ENCODE measurements around the gene TMED7.

DNA sequence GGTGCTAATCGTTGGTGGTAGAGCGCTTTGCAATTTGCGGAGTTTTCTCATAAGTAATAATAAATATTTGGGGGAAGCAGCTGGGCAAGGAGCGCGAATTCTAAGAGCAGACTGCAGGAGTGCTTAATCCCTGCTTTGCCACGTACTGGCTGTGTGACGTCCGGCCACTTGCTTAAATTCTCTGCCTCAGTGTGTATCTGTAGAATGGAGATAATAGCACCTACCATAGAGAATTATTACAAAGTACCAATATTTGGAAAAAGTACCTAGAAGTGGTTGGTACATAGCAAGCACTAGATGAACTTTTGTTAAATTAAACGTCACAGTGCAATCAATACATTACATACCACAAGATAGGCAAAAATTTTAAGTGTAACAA is 598 bp upstream of the TMED7 start:
- TF ChIP-seq, protein P1, sequence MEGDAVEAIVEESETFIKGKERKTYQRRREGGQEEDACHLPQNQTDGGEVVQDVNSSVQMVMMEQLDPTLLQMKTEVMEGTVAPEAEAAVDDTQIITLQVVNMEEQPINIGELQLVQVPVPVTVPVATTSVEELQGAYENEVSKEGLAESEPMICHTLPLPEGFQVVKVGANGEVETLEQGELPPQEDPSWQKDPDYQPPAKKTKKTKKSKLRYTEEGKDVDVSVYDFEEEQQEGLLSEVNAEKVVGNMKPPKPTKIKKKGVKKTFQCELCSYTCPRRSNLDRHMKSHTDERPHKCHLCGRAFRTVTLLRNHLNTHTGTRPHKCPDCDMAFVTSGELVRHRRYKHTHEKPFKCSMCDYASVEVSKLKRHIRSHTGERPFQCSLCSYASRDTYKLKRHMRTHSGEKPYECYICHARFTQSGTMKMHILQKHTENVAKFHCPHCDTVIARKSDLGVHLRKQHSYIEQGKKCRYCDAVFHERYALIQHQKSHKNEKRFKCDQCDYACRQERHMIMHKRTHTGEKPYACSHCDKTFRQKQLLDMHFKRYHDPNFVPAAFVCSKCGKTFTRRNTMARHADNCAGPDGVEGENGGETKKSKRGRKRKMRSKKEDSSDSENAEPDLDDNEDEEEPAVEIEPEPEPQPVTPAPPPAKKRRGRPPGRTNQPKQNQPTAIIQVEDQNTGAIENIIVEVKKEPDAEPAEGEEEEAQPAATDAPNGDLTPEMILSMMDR (IDR thresholded peaks at IDR 0.05; ENCODE audit: insufficient read depth, low read depth, low read length): no peak
- no peak for TF ChIP-seq EZH2 (IDR thresholded peaks at IDR 0.05; ENCODE audit: insufficient read depth, low read length)
